ENCODE results near the gene LIG3.
A peak's percentile ranks its signal among the peaks of the same experiment; 100 is the strongest.
"Not testable (repeated sequence)": the region's sequence is repeated elsewhere in the genome, so short reads cannot be mapped to it uniquely, and the experiment has no call there.

Gene LIG3

GRCh38 chr17:35021520-35022380 lies 41.4 kb downstream of the LIG3 start:
- peak; percentile 29 for DNase-seq (ENCODE audit: low read depth)
- TF ChIP-seq, protein P1, sequence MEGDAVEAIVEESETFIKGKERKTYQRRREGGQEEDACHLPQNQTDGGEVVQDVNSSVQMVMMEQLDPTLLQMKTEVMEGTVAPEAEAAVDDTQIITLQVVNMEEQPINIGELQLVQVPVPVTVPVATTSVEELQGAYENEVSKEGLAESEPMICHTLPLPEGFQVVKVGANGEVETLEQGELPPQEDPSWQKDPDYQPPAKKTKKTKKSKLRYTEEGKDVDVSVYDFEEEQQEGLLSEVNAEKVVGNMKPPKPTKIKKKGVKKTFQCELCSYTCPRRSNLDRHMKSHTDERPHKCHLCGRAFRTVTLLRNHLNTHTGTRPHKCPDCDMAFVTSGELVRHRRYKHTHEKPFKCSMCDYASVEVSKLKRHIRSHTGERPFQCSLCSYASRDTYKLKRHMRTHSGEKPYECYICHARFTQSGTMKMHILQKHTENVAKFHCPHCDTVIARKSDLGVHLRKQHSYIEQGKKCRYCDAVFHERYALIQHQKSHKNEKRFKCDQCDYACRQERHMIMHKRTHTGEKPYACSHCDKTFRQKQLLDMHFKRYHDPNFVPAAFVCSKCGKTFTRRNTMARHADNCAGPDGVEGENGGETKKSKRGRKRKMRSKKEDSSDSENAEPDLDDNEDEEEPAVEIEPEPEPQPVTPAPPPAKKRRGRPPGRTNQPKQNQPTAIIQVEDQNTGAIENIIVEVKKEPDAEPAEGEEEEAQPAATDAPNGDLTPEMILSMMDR (conservative IDR thresholded peaks at IDR 0.05; ENCODE audit: low read depth, low read length), result no peak
- H3K4me3 ChIP-seq (ENCODE audit: low read depth, low read length), result no peak overlapping the region

DNA sequence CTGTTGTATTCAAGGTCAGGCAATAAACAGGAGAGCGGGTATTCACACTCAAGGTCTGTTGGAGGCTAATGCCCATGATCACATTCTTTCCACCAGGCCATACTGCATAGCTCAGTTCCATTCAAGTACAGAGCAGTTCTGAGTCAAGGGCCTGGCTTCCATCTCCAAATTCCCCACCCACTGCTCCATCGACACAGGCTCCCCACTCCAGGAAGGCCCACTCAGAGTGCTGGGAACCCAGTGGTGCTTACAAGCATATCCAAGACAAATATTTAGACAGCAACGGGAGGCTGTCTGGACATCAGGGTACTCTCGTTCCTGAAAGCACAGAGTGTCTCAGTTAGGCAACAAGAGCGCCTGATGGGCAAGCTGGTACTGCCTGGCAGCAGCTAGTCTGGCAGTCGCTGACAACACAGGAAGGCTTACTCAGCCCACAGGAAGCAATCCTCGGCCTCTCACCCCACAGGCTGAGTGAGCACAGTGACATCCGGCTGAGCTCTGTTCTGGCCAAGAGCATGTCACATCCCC lies 42.3 kb downstream of the LIG3 start:
- H3K4me3 ChIP-seq (ENCODE audit: low read depth, low read length), result no peak overlapping the region
- DNase-seq (ENCODE audit: low read depth), result peak; percentile 98

DNA sequence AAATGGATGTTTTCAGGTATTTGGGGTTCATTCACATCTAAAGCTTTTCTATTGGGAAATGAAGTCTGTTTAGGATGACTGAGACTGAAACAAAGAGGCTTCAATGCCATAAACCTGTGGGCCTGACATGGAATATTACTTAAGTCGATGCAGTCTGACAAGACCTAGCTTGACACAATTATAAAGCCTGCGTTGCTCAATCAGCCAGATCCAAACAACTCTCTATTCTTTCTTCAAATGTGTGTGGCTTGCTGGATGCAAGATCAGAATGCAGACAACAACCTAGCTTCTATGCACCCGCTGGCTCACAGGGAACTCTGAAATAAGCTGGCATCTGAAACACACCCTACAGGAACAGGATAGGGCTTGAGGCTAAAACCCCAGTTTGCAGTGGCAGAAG lies 43.2 kb downstream of the LIG3 start:
- DNase-seq (ENCODE audit: low read depth), result peak; percentile 25
- TF ChIP-seq, protein P1 (conservative IDR thresholded peaks at IDR 0.05; ENCODE audit: low read depth, low read length), result no peak
- H3K4me3 ChIP-seq (ENCODE audit: low read depth, low read length), result no peak overlapping the region

More for the DNA sequence above, 42.3 kb downstream of the LIG3 start:
- TF ChIP-seq, protein P1 (conservative IDR thresholded peaks at IDR 0.05; ENCODE audit: low read depth, low read length), result peak; percentile 60

DNA sequence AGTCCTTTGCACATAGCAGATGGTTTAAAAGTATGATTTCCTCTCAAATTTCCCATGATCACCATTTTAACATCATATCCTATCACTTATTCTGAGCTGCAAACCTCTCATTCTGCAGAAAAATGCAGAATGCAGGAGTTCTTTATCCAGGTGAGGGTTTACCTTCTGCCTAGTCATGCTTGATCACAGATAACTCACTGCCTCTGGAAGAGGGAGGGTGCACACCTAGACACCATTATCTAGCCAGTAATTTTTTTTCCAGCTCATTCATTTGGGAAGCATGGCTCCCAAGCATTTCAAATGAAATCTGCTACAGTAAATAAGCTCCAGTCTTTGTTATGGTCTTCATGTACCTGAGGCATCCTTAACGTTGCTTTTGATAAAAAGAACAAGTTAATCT lies 45.2 kb downstream of the LIG3 start:
- TF ChIP-seq, protein P1 (conservative IDR thresholded peaks at IDR 0.05; ENCODE audit: low read depth, low read length), result no peak
- H3K4me3 ChIP-seq (ENCODE audit: low read depth, low read length), result no peak overlapping the region
- DNase-seq (ENCODE audit: low read depth), result no peak

GRCh38 chr17:35028097-35028496 lies 47.8 kb downstream of the LIG3 start:
- DNase-seq (ENCODE audit: low read depth); H3K4me3 ChIP-seq (ENCODE audit: low read depth, low read length): not testable (repeated sequence)

- TF ChIP-seq, protein P1 (conservative IDR thresholded peaks at IDR 0.05; ENCODE audit: low read depth, low read length), result no peak
- peak; percentile 27 for DNase-seq (ENCODE audit: low read depth)
- no peak overlapping the region for H3K4me3 ChIP-seq (ENCODE audit: low read depth, low read length)
Observed at GRCh38 chr17:35028531-35029262, 48.4 kb downstream of the LIG3 start.

DNA sequence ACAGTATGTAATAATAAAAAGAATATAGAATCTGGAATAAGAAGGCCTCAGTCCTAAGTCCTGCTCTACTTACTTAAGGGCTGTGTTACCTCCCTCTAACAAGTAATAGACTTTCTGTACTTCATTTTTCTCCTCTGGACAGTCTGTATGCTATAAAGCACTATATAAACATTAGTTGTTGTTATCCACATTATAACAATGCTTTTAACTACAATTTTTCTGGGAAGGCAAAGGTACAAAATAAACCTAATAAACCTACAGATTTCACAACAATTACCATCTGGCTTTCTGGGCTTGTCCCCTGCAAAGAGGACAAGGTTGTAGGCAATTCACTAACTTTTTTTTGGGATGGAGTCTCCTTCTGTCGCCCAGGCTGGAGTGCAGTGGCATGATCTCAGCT lies 50.5 kb downstream of the LIG3 start:
- H3K4me3 ChIP-seq (ENCODE audit: low read depth, low read length), result no peak overlapping the region
- TF ChIP-seq, protein P1 (conservative IDR thresholded peaks at IDR 0.05; ENCODE audit: low read depth, low read length), result no peak
- DNase-seq (ENCODE audit: low read depth), result no peak

All from choroid plexus epithelial cell (primary cell).